ENCODE data around the gene SHLD3.
"Not testable (repeated sequence)": the region's sequence is repeated elsewhere in the genome, so short reads cannot be mapped to it uniquely, and the experiment has no call there.

The SHLD3 gene

DNA sequence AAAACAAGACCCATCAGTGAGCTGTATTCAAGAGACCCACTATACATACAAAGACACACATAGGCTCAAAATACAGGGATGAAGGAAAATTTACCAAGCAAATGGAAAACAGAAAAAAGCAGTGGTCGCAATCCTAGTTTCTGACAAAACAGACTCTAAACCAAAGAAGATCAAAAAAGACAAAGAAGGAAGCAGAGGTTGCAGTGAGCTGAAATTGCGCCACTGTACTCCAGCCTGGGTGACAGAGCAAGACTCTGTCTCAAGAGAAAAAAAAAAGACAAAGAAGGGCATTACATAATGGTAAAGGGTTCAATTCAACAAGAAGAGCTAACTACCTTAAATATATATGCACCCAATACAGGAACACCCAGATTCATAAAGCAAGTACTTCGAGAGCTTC lies 51.2 kb downstream of the SHLD3 start:
- not testable (repeated sequence) for DNase-seq (ENCODE audit: low read depth in 2 of 2)
